Measurements from ENCODE around the gene CDH4. TPM values are rescaled to one million over a fixed set of nuclear protein-coding genes. Genes with fewer than 3 reads are reported as not detected.

CDH4 gene
- total and polyA plus RNA-seq, 9 of the 15 experiments (the other 6 are each of a cell fraction or from before 2014, with no cell fraction given) = 0.04 TPM; not detected in 8

DNA sequence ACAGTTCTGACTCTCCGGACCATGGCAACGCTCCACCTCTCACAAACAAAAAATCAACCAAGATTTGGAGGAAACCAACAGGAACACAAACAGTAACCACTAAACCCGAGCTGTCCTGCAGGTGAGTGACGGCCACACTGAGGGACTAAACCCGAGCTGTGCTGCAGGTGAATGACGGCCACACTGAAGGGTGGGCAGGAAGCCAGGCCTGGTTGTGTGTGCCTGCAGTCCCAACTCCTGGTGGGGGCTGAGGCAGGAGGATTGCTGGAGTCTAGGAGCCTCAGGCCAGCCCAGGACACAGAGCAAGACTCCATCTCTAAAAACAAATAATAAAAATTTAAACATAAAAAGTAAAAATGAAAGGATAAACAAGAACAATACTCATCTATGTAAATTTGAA lies 733.0 kb downstream of the CDH4 start:
- BruUV-seq (replicated peaks) = no TSS peak
- H3K4me3 ChIP-seq = no peak overlapping the region
- intact Hi-C loops (cut with micrococcal nuclease) = loop anchor here (10.0 kb wide), 1 partner anchor 320 kb away; the partner anchor contains the start of gene ADRM1
- 92% methylated on average over 5 of the region's 6 CpGs for WGBS (ENCODE audit: insufficient coverage, low coverage, missing lambda C conversion rate)
- H4K20me1 ChIP-seq (replicated peaks; ENCODE audit: control insufficient read depth, insufficient read depth, low read length) = peaks cover 13% of the 10 kb centered on the region; the same call in 1 of the 2 replicates
- peaks cover 36% of the 10 kb centered on the region; the same call in 2 of the 3 replicates for H3K36me3 ChIP-seq (ENCODE audit: control insufficient read depth, insufficient read depth, low read length)
- H3K27me3 ChIP-seq (ENCODE audit: control insufficient read depth in 2 of 2, insufficient read depth in 2 of 2, low read length in 2 of 2) = no peaks in the 10 kb centered on the region
- H3K4me1 ChIP-seq (replicated peaks in 1 of 2; ENCODE audit: control insufficient read depth in 2 of 2, insufficient read depth in 2 of 2, low read length in 2 of 2) = peaks cover 4 to 14% of the 10 kb centered on the region in 2 experiments; a peak in 3 of 5 replicates
- H3K4me2 ChIP-seq (ENCODE audit: insufficient read depth, low read length) = no peak overlapping the region
- TF ChIP-seq ZC3H4 (CRISPR knock-in tag; IDR thresholded peaks at IDR 0.05; ENCODE audit: borderline replicate concordance) (no peak), TCF7 (IDR thresholded peaks at IDR 0.05; ENCODE audit: borderline replicate concordance) (no peak), NFXL1 (CRISPR knock-in tag; IDR thresholded peaks at IDR 0.05) (no peak), SAFB2 (IDR thresholded peaks at IDR 0.05; ENCODE audit: borderline replicate concordance, low read depth, low read length, severe bottlenecking) (no peak), SIX5 (IDR thresholded peaks at IDR 0.05; ENCODE audit: borderline replicate concordance in 1 of 2, insufficient read depth in 1 of 2, low read depth in 1 of 2, low read length in 2 of 2) (no peak), CHCHD3 (CRISPR knock-in tag; IDR thresholded peaks at IDR 0.05) (no peak), HEY1 (CRISPR knock-in tag; IDR thresholded peaks at IDR 0.05; ENCODE audit: borderline replicate concordance) (no peak), SREBF1 (IDR thresholded peaks at IDR 0.05; ENCODE audit: borderline replicate concordance, low read depth, low read length) (no peak), ZNF668 (CRISPR knock-in tag; IDR thresholded peaks at IDR 0.05) (no peak), KHSRP (IDR thresholded peaks at IDR 0.05) (no peak), E4F1 (CRISPR knock-in tag; IDR thresholded peaks at IDR 0.05; ENCODE audit: borderline replicate concordance) (no peak), PPARD (CRISPR knock-in tag; IDR thresholded peaks at IDR 0.05) (no peak)
- TF ChIP-seq, protein P1, sequence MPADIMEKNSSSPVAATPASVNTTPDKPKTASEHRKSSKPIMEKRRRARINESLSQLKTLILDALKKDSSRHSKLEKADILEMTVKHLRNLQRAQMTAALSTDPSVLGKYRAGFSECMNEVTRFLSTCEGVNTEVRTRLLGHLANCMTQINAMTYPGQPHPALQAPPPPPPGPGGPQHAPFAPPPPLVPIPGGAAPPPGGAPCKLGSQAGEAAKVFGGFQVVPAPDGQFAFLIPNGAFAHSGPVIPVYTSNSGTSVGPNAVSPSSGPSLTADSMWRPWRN (IDR thresholded peaks at IDR 0.05; ENCODE audit: low read depth) = no peak
- TF ChIP-seq, protein P2, sequence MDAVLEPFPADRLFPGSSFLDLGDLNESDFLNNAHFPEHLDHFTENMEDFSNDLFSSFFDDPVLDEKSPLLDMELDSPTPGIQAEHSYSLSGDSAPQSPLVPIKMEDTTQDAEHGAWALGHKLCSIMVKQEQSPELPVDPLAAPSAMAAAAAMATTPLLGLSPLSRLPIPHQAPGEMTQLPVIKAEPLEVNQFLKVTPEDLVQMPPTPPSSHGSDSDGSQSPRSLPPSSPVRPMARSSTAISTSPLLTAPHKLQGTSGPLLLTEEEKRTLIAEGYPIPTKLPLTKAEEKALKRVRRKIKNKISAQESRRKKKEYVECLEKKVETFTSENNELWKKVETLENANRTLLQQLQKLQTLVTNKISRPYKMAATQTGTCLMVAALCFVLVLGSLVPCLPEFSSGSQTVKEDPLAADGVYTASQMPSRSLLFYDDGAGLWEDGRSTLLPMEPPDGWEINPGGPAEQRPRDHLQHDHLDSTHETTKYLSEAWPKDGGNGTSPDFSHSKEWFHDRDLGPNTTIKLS (IDR thresholded peaks at IDR 0.05; ENCODE audit: borderline replicate concordance, low read depth) = no peak
- TF ChIP-seq, protein P3, sequence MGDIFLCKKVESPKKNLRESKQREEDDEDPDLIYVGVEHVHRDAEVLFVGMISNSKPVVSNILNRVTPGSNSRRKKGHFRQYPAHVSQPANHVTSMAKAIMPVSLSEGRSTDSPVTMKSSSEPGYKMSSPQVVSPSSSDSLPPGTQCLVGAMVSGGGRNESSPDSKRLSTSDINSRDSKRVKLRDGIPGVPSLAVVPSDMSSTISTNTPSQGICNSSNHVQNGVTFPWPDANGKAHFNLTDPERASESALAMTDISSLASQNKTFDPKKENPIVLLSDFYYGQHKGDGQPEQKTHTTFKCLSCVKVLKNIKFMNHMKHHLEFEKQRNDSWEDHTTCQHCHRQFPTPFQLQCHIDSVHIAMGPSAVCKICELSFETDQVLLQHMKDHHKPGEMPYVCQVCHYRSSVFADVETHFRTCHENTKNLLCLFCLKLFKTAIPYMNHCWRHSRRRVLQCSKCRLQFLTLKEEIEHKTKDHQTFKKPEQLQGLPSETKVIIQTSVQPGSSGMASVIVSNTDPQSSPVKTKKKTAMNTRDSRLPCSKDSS (IDR thresholded peaks at IDR 0.05; ENCODE audit: low read depth, partially characterized antibody) = no peak
- in situ Hi-C loops (cut with MboI) = no loop called here
- peaks cover 9% of the 10 kb centered on the region; the same call in 1 of the 3 replicates for H3K79me2 ChIP-seq (ENCODE audit: control insufficient read depth, insufficient read depth, low read length)
- POLR2A ChIA-PET = no interaction called here
- no peak for FAIRE-seq
- H3K27ac ChIP-seq (ENCODE audit: extremely low read depth, low read depth, low read length) = no peak overlapping the region
- no peak overlapping the region for H3K9ac ChIP-seq (ENCODE audit: insufficient read depth in 1 of 2, low read depth in 2 of 2, low read length in 2 of 2)
- ATAC-seq = no peak
- no peak for DNase-seq (ENCODE audit: extremely low read depth in 1 of 4, low spot score in 3 of 4)
- H3K9me1 ChIP-seq (ENCODE audit: control insufficient read depth, insufficient read depth, low read length) = no peaks in the 10 kb centered on the region
- no peaks in the 10 kb centered on the region for H3K9me3 ChIP-seq (replicated peaks; ENCODE audit: control insufficient read depth, insufficient read depth, low read depth, low read length)
- no peak overlapping the region for H2AFZ ChIP-seq (ENCODE audit: low read depth, low read length)
- CTCF ChIA-PET (ENCODE audit: low intra/inter-chr PET ratio) = no interaction called here
